ENCODE data around the gene JAGN1.

DNA sequence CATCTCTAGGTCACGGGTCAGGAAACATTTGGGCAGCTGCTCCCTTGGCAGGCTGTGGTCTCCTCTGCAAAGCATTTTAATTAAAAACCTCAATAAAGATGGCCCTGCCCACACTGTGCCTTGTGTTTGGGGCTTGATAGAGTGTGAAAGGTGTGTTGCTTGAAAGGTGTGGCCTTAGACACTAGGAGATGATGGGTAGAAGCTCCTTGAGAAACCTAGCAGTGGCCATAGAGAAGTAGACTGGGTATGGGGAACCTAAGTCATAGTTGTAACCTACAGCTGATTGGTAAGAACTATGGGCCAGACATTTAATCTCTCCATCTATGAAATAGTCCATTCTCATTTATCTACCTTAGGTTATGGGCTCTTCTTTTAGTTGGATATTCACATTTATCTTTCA lies 3.3 kb downstream of the JAGN1 start:
- TF ChIP-seq POLR2A (IDR thresholded peaks at IDR 0.05) = no peak
- TF ChIP-seq, protein P1, sequence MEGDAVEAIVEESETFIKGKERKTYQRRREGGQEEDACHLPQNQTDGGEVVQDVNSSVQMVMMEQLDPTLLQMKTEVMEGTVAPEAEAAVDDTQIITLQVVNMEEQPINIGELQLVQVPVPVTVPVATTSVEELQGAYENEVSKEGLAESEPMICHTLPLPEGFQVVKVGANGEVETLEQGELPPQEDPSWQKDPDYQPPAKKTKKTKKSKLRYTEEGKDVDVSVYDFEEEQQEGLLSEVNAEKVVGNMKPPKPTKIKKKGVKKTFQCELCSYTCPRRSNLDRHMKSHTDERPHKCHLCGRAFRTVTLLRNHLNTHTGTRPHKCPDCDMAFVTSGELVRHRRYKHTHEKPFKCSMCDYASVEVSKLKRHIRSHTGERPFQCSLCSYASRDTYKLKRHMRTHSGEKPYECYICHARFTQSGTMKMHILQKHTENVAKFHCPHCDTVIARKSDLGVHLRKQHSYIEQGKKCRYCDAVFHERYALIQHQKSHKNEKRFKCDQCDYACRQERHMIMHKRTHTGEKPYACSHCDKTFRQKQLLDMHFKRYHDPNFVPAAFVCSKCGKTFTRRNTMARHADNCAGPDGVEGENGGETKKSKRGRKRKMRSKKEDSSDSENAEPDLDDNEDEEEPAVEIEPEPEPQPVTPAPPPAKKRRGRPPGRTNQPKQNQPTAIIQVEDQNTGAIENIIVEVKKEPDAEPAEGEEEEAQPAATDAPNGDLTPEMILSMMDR (IDR thresholded peaks at IDR 0.05) = no peak
